PC-3 (cell line): ENCODE results near the gene NFKB1. TPM values are rescaled to one million over a fixed set of nuclear protein-coding genes. Genes with fewer than 3 reads are reported as not detected.

Experiments used
- ATAC-seq: fragments of 200-7000 bp; cut with Tn5 transposase; 2 replicates; pipeline ENCODE4 v1.9.1; 2020; ENCODE audit warnings: mild to moderate bottlenecking, moderate library complexity
- BruUV-seq: library from RNA; stranded (reverse); fragments of 400-500 nt; replicated peaks from 2 replicates; lab custom pipeline; 2021; lab: Mats Ljungman, UMichigan
- CTCF ChIA-PET: fragments of 300-600 bp; sonication (Branson Sonifier 250); formaldehyde crosslinking; loops from one replicate; lab custom pipeline; 2022; ENCODE audit warnings: antibody characterized with exemption; lab: Charles Lee
- POLR2A ChIA-PET: fragments of 300-600 bp; sonication (Branson Sonifier 250); formaldehyde crosslinking; loops from one replicate; lab custom pipeline; 2022; ENCODE audit warnings: antibody characterized with exemption; ENCODE audit not compliant: unreplicated experiment; lab: Charles Lee
- DNase-seq: peaks from one replicate; pipeline ENCODE4 v3.0.0-alpha.2; 2015
- H2AFZ ChIP-seq: fragments of 300-600 bp; sonication (generic); 2 replicates; pipeline ENCODE4 v1.6.0; 2016; ENCODE audit warnings: antibody characterized with exemption, low read length
- H3F3A ChIP-seq: fragments of 300-600 bp; sonication (generic); one replicate; pipeline ENCODE4 v1.6.0; 2017; ENCODE audit warnings: antibody characterized with exemption, low read length, control low read depth, mild to moderate bottlenecking; ENCODE audit not compliant: unreplicated experiment
- H3K27ac ChIP-seq: fragments of 300-600 bp; sonication (generic); 2 replicates; pipeline ENCODE4 v1.5.1; 2016; ENCODE audit warnings: mild to moderate bottlenecking, low read length
- H3K27me3 ChIP-seq: fragments of 300-600 bp; sonication (generic); 2 replicates; pipeline ENCODE4 v1.6.1; 2016; ENCODE audit warnings: low read length, mixed read lengths
- H3K36me3 ChIP-seq: fragments of 300-600 bp; sonication (generic); 2 replicates; pipeline ENCODE4 v1.6.1; 2016; ENCODE audit warnings: low read depth, mixed run types, low read length, mixed read lengths
- H3K4me1 ChIP-seq: fragments of 300-600 bp; sonication (generic); 2 replicates; pipeline ENCODE4 v1.5.1; 2016; ENCODE audit warnings: low read length; ENCODE audit not compliant: insufficient read depth
- H3K4me2 ChIP-seq: fragments of 300-600 bp; sonication (generic); 2 replicates; pipeline ENCODE4 v1.6.0; 2016; ENCODE audit warnings: low read length
- H3K4me3 ChIP-seq: fragments of 300-600 bp; sonication (generic); 2 replicates; pipeline ENCODE4 v1.5.1; 2016; ENCODE audit warnings: mild to moderate bottlenecking, low read length, mixed read lengths
- H3K79me2 ChIP-seq: fragments of 300-600 bp; sonication (generic); 2 replicates; pipeline ENCODE4 v1.6.1; 2017; ENCODE audit warnings: low read length, mixed read lengths
- H3K9ac ChIP-seq: fragments of 300-600 bp; sonication (generic); 2 replicates; pipeline ENCODE4 v1.6.0; 2016; ENCODE audit warnings: mild to moderate bottlenecking, low read length
- H3K9me2 ChIP-seq: fragments of 300-600 bp; sonication (generic); replicated peaks from 2 replicates; pipeline ENCODE4 v1.6.1; 2016; ENCODE audit warnings: mixed run types, low read length, mixed read lengths
- H3K9me3 ChIP-seq: fragments of 300-600 bp; sonication (generic); 2 replicates; pipeline ENCODE4 v1.6.1; 2016; ENCODE audit warnings: low read length, mixed read lengths
- H4K20me1 ChIP-seq: fragments of 300-600 bp; sonication (generic); 2 replicates; pipeline ENCODE4 v1.6.1; 2016; ENCODE audit warnings: low read length, mixed read lengths
- EZH2 ChIP-seq: fragments of 300-600 bp; sonication (generic); IDR thresholded peaks from one replicate; pipeline ENCODE4 v1.6.1; 2017; ENCODE audit warnings: antibody characterized with exemption, mild to moderate bottlenecking, low read length; ENCODE audit not compliant: unreplicated experiment
- EZH2phosphoT487 ChIP-seq: fragments of 300-600 bp; sonication (generic); IDR thresholded peaks from 2 replicates; pipeline ENCODE4 v1.6.1; 2018; ENCODE audit warnings: mild to moderate bottlenecking, antibody characterized with exemption, low read length, borderline replicate concordance
- intact Hi-C: fragments of 100-400 bp; cut with micrococcal nuclease; formaldehyde crosslinking; loops from 2 replicates; pipeline ENCODE4 v1.9.0; 2023
- total RNA-seq: library from RNA; depleted of rRNA; stranded (reverse); fragments of >200 nt; gene quantifications from 2 replicates; pipeline ENCODE4 v1.2.3, GENCODE V29; 2014
- TF ChIP-seq, protein P1 (sequence below): fragments of 300-600 bp; sonication (generic); conservative IDR thresholded peaks from 2 replicates; pipeline ENCODE4 v1.5.1; 2017; ENCODE audit warnings: antibody characterized with exemption, low read depth, mild to moderate bottlenecking, low read length

The NFKB1 gene
- total RNA-seq, 1 experiment from 2014 or later: 22.2 TPM

DNA sequence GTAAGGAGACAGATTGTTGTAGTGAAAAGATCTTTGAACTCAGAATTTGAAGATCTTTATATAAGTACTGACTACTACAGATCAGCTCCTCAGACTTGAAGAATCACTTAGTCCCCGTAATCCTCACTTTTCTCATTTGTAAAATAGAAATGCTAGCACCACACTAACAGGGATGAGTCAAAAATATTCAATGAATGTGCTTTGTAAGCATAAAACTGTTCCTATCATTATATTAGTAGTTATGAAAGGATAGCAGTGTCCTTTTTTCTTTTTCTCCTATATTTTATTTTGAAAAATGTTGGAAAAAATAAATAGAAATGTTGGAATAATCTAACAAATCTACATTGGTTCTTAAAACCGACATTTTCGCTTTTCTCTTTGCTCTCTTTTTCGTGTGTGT lies 25.4 kb downstream of the NFKB1 start:
- Histone ChIP-seq H3K79me2 (peaks cover 32% of the 10 kb centered on the region), H3K4me3 (no peak overlapping the region), H3K36me3 (peaks cover 4% of the 10 kb centered on the region; the same call in 1 of the 2 replicates), H3K9me3 (no peaks in the 10 kb centered on the region), H3K9me2 (no peaks in the 10 kb centered on the region), H2AFZ (no peak overlapping the region), H4K20me1 (no peaks in the 10 kb centered on the region; the same call in 1 of the 2 replicates), H3K27ac (no peak overlapping the region), H3K27me3 (no peaks in the 10 kb centered on the region), H3K4me2 (no peak overlapping the region), H3K4me1 (no peaks in the 10 kb centered on the region), H3F3A (no peaks in the 10 kb centered on the region), H3K9ac (no peak overlapping the region)
- TF ChIP-seq, protein P1, sequence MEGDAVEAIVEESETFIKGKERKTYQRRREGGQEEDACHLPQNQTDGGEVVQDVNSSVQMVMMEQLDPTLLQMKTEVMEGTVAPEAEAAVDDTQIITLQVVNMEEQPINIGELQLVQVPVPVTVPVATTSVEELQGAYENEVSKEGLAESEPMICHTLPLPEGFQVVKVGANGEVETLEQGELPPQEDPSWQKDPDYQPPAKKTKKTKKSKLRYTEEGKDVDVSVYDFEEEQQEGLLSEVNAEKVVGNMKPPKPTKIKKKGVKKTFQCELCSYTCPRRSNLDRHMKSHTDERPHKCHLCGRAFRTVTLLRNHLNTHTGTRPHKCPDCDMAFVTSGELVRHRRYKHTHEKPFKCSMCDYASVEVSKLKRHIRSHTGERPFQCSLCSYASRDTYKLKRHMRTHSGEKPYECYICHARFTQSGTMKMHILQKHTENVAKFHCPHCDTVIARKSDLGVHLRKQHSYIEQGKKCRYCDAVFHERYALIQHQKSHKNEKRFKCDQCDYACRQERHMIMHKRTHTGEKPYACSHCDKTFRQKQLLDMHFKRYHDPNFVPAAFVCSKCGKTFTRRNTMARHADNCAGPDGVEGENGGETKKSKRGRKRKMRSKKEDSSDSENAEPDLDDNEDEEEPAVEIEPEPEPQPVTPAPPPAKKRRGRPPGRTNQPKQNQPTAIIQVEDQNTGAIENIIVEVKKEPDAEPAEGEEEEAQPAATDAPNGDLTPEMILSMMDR: no peak
- TF ChIP-seq EZH2phosphoT487 (no peak), EZH2 (no peak)
- POLR2A ChIA-PET: no interaction called here
- CTCF ChIA-PET: no interaction called here
- DNase-seq (no peak), ATAC-seq (no peak)
- intact Hi-C loops: no loop called here
- no TSS peak for BruUV-seq

DNA sequence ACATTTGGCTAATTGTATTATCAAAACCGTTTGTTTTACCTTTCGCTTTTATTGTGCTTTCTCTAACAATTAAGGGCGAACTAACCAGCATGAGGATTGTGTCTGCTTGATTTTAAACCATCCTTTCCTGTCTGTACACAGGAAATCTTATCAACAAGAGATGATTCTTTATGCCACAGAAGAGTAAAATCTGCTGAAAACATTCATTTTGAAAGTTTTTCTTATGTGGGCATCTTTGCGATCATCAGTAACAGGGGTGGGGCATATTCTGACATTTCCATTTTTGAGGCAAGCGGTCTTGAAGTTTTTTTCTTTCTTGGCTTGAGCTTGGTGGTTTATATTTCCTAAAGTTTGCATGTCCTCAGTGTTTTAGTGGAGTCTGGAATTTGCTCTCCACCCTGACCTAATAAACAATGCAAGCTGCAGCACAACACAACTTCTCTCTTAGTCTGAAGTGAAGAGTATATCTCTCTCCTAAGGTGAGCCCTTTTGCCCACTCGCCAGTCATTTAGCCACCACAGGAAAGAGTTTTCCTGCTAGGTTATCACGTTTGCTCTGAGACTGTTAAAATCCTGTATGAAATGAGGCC lies 26.6 kb downstream of the NFKB1 start:
- ATAC-seq (no peak), DNase-seq (no peak)
- no peak overlapping the region for H3K27ac ChIP-seq
- intact Hi-C loops: no loop called here
- no peak overlapping the region for H3K9ac ChIP-seq
- POLR2A ChIA-PET: no interaction called here
- H3K4me2 ChIP-seq: no peak overlapping the region
- H3K36me3 ChIP-seq: peaks cover 4% of the 10 kb centered on the region; the same call in 1 of the 2 replicates
- H2AFZ ChIP-seq: no peak overlapping the region
- H3K79me2 ChIP-seq: peaks cover 20% of the 10 kb centered on the region
- no peaks in the 10 kb centered on the region for H3K9me2 ChIP-seq
- CTCF ChIA-PET: no interaction called here
- no peaks in the 10 kb centered on the region for H3K27me3 ChIP-seq
- H4K20me1 ChIP-seq: no peaks in the 10 kb centered on the region
- no peaks in the 10 kb centered on the region for H3K4me1 ChIP-seq
- TF ChIP-seq, protein P1: no peak
- TF ChIP-seq EZH2phosphoT487 (no peak), EZH2 (no peak)
- H3K9me3 ChIP-seq: no peaks in the 10 kb centered on the region
- no peaks in the 10 kb centered on the region for H3F3A ChIP-seq
- H3K4me3 ChIP-seq: no peak overlapping the region
- BruUV-seq: no TSS peak

DNA sequence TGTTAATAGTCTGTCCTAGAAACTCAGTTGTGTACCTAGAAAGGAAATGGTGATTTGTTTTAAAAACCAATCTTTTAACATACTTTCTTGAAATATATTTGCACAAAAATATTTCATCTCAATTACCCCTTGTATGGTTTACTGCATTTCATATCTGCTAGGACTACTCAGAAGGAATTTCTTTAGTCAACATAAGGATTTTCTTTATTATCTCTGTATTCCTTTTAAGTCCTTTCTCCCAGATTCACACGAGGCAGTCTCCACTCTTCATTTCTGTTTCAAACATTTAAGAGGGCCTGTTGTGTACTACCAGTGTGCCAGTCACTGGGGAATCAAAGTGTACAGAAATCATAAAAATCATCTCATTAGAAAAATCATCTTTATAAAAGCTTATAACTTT lies 28.8 kb downstream of the NFKB1 start:
- ATAC-seq: no peak
- CTCF ChIA-PET: no interaction called here
- Histone ChIP-seq H3K27me3 (no peaks in the 10 kb centered on the region), H3K4me1 (peaks cover 15% of the 10 kb centered on the region; the same call in 1 of the 2 replicates), H3K9me2 (no peaks in the 10 kb centered on the region), H3K9me3 (no peaks in the 10 kb centered on the region), H3K36me3 (peaks cover 4% of the 10 kb centered on the region; the same call in 1 of the 2 replicates), H2AFZ (no peak overlapping the region), H3K4me3 (no peak overlapping the region), H4K20me1 (no peaks in the 10 kb centered on the region), H3K4me2 (no peak overlapping the region), H3F3A (no peaks in the 10 kb centered on the region), H3K79me2 (peaks cover 7% of the 10 kb centered on the region; the same call in 1 of the 2 replicates), H3K27ac (no peak overlapping the region), H3K9ac (no peak overlapping the region)
- no TSS peak for BruUV-seq
- TF ChIP-seq EZH2phosphoT487 (no peak), EZH2 (no peak)
- TF ChIP-seq, protein P1: no peak
- intact Hi-C loops: no loop called here
- no peak for DNase-seq
- POLR2A ChIA-PET: no interaction called here
